B cell (primary cell): ENCODE data around the gene PIK3R4. TPM values are rescaled to one million over a fixed set of nuclear protein-coding genes. Genes with fewer than 3 reads are reported as not detected.

Experiments
- ATAC-seq: fragments of 200-7000 bp; cut with Tn5 transposase; one replicate; pipeline ENCODE4 v1.10.0; 2021; ENCODE audit warnings: low read depth, mild to moderate bottlenecking, moderate number of reproducible peaks, moderate library complexity
- CTCF ChIA-PET: fragments of 350-600 bp; sonication (Branson Sonifier 250); formaldehyde crosslinking; loops from one replicate; lab custom pipeline; 2021; ENCODE audit warnings: antibody characterized with exemption, inconsistent platforms; lab: Charles Lee
- POLR2A ChIA-PET: fragments of 350-600 bp; sonication (Branson Sonifier 250); formaldehyde crosslinking; loops from one replicate; lab custom pipeline; 2021; ENCODE audit warnings: antibody characterized with exemption; lab: Charles Lee
- DNase-seq: peaks from one replicate; pipeline ENCODE4 v3.0.0; 2013
- H2AFZ ChIP-seq: 2 replicates; pipeline ENCODE4 v1.6.1; 2012; ENCODE audit warnings: mild to moderate bottlenecking, low read depth, low read length; ENCODE audit not compliant: insufficient read depth, poor library complexity, severe bottlenecking
- H3K27ac ChIP-seq, 2 donors: 1 replicate in 1 of 2; 2 replicates in 1 of 2; pipeline ENCODE4 v1.5.1; 2012 to 2013; ENCODE audit warnings: low read length in 2 of 2, mild to moderate bottlenecking in 2 of 2, moderate library complexity in 1 of 2
- H3K27me3 ChIP-seq, 4 experiments: fragments of 200-600 bp in 1 of 4; sonication (generic) in 1 of 4; replicated peaks in 1 of 4; 1 replicate in 2 of 4; 2 replicates in 2 of 4; pipeline versions ENCODE4 v1.6.1 to v1.7.0; 2013 to 2016; ENCODE audit warnings: low read length in 3 of 4, mild to moderate bottlenecking in 2 of 4, mixed read lengths in 1 of 4, moderate library complexity in 1 of 4; ENCODE audit not compliant: insufficient read depth in 4 of 4, control insufficient read depth in 3 of 4; ENCODE audit errors: control extremely low read depth in 1 of 4
- H3K36me3 ChIP-seq, 2 experiments: replicated peaks in 1 of 2; 1 replicate in 1 of 2; 2 replicates in 1 of 2; pipeline versions ENCODE4 v1.6.1 to v1.7.1; 2013; ENCODE audit warnings: low read length in 1 of 2; ENCODE audit not compliant: insufficient read depth in 2 of 2, control insufficient read depth in 1 of 2; ENCODE audit errors: control extremely low read depth in 1 of 2, extremely low read depth in 1 of 2
- H3K4me1 ChIP-seq, 2 donors: fragments of 200-600 bp in 1 of 2; sonication (generic) in 1 of 2; 1 replicate in 1 of 2; 2 replicates in 1 of 2; pipeline versions ENCODE4 v1.5.1 to v1.6.1; 2013 to 2017; ENCODE audit warnings: low read length in 2 of 2; ENCODE audit not compliant: control insufficient read depth in 2 of 2, insufficient read depth in 2 of 2
- H3K4me2 ChIP-seq: replicated peaks from 2 replicates; pipeline ENCODE3; 2012; ENCODE audit warnings: mild to moderate bottlenecking, low read depth, low read length; ENCODE audit not compliant: poor library complexity, severe bottlenecking
- H3K4me3 ChIP-seq, 5 experiments: fragments of 200-600 bp in 1 of 5; sonication (generic) in 1 of 5; 1 replicate in 3 of 5; 2 replicates in 2 of 5; pipeline versions ENCODE4 v1.5.1 to v1.7.0; 2011 to 2016; ENCODE audit warnings: low read length in 4 of 5, mild to moderate bottlenecking in 4 of 5, low read depth in 2 of 5, control low read depth in 1 of 5, moderate library complexity in 1 of 5; ENCODE audit not compliant: insufficient read depth in 1 of 5; ENCODE audit errors: control extremely low read depth in 1 of 5, extremely low read depth in 1 of 5
- H3K79me2 ChIP-seq: fragments of 200-600 bp; sonication (generic); one replicate; pipeline ENCODE4 v1.6.0; 2016; ENCODE audit warnings: low read length; ENCODE audit not compliant: control insufficient read depth, insufficient read depth
- H3K9ac ChIP-seq: fragments of 200-600 bp; sonication (generic); 2 replicates; pipeline ENCODE4 v1.6.1; 2017; ENCODE audit warnings: mild to moderate bottlenecking, low read length, moderate library complexity
- H3K9me3 ChIP-seq, 3 donors: one replicate each; pipeline versions ENCODE4 v1.6.1 to v1.7.1; 2013; ENCODE audit warnings: low read length in 2 of 3; ENCODE audit not compliant: control insufficient read depth in 2 of 3, insufficient read depth in 1 of 3; ENCODE audit errors: control extremely low read depth in 1 of 3
- H4K20me1 ChIP-seq: 2 replicates; pipeline ENCODE4 v1.6.0; 2012; ENCODE audit warnings: mild to moderate bottlenecking, low read length; ENCODE audit not compliant: insufficient read depth, control insufficient read depth, poor library complexity, severe bottlenecking
- H3K27ac Mint-ChIP-seq: one replicate; pipeline ENCODE4 v1.8.0; 2021; ENCODE audit warnings: mixed read lengths
- H3K27me3 Mint-ChIP-seq: one replicate; pipeline ENCODE4 v1.8.0; 2021; ENCODE audit warnings: mixed read lengths
- H3K4me1 Mint-ChIP-seq: one replicate; pipeline ENCODE4 v1.8.0; 2021; ENCODE audit warnings: mixed read lengths
- H3K4me3 Mint-ChIP-seq: one replicate; pipeline ENCODE4 v1.8.0; 2021; ENCODE audit warnings: mixed read lengths
- H3K9me3 Mint-ChIP-seq: one replicate; pipeline ENCODE4 v1.8.0; 2022; ENCODE audit warnings: mixed read lengths; ENCODE audit not compliant: insufficient read depth
- EZH2 ChIP-seq: IDR thresholded peaks from 2 replicates; pipeline ENCODE4 v1.6.1; 2012; ENCODE audit warnings: borderline replicate concordance, low read depth, mild to moderate bottlenecking, moderate library complexity, low read length; ENCODE audit not compliant: insufficient read depth, poor library complexity, severe bottlenecking
- WGBS: methylation state at CpG from one replicate; pipeline ENCODE4 v1.1.5; 2013; ENCODE audit warnings: missing lambda C conversion rate; ENCODE audit not compliant: insufficient coverage; 5-methylcytosine and 5-hydroxymethylcytosine counted together
- intact Hi-C: fragments of 100-400 bp; cut with micrococcal nuclease; formaldehyde crosslinking; loops from one replicate; pipeline ENCODE4 v1.10.0; 2022
- polyA plus RNA-seq: library from polyadenylated mRNA; depleted of rRNA; stranded (reverse); fragments of >200 nt; gene quantifications from 2 replicates; pipeline ENCODE4 v1.2.3, GENCODE V29; 2012
- total RNA-seq, 2 donors: library from RNA; stranded (reverse); fragments of 120-200 nt in 1 of 2; gene quantifications; 1 replicate in 1 of 2; 2 replicates in 1 of 2; pipeline versions ENCODE4 v1.2.3 to v1.2.4, GENCODE V29; 2013 to 2022
- TF ChIP-seq, protein P1 (sequence below): fragments of 200-600 bp; IDR thresholded peaks from one replicate; pipeline ENCODE4 v1.8.0; 2022; ENCODE audit warnings: antibody characterized with exemption, mild to moderate bottlenecking

PIK3R4 gene
- total and polyA plus RNA-seq, 2 donors (not counting 1 experiment from before 2014, with no cell fraction given): 23.9 to 27.1 TPM

- H3K9ac ChIP-seq: peak overlapping the region; percentile 93
- ATAC-seq (no peak), DNase-seq (peak; percentile 10)
- Mint-ChIP-seq H3K4me3 (peak overlapping the region; percentile 92), H3K9me3 (no peaks in the 10 kb centered on the region), H3K4me1 (peaks cover 23% of the 10 kb centered on the region), H3K27ac (no peak overlapping the region), H3K27me3 (no peaks in the 10 kb centered on the region)
- no peaks in the 10 kb centered on the region for H3K27me3 ChIP-seq
- peaks cover 0 to 10% of the 10 kb centered on the region in 2 experiments for H3K36me3 ChIP-seq
- H3K27ac ChIP-seq: peak overlapping the region in 1 of 2 donors; percentile 69
- peaks cover 34% of the 10 kb centered on the region for H3K79me2 ChIP-seq
- H3K4me2 ChIP-seq: peak overlapping the region; percentile 65
- no CpG with 5 or more reads among the region's 3 CpGs for WGBS
- CTCF ChIA-PET: interaction anchor here (0.9 to 2.4 kb wide), 3 partner anchors 10 to 145 kb away, joined by 3 to 9 read pairs (median 5); partner anchors contain the start of gene ATP2C1
- H3K4me3 ChIP-seq: peak overlapping the region in 1 of 5 experiments; percentile 96
- H2AFZ ChIP-seq: peak overlapping the region; percentile 85
- H3K9me3 ChIP-seq: no peaks in the 10 kb centered on the region
- POLR2A ChIA-PET: no interaction called here
- intact Hi-C loops: loop anchor here (5.0 to 10.0 kb wide), 2 partner anchors 634 to 1669 kb away; partner anchors contain the start of gene DNAJC13
- H3K4me1 ChIP-seq: peaks cover 17 to 20% of the 10 kb centered on the region in 2 donors
- no peaks in the 10 kb centered on the region for H4K20me1 ChIP-seq
- TF ChIP-seq, protein P1, sequence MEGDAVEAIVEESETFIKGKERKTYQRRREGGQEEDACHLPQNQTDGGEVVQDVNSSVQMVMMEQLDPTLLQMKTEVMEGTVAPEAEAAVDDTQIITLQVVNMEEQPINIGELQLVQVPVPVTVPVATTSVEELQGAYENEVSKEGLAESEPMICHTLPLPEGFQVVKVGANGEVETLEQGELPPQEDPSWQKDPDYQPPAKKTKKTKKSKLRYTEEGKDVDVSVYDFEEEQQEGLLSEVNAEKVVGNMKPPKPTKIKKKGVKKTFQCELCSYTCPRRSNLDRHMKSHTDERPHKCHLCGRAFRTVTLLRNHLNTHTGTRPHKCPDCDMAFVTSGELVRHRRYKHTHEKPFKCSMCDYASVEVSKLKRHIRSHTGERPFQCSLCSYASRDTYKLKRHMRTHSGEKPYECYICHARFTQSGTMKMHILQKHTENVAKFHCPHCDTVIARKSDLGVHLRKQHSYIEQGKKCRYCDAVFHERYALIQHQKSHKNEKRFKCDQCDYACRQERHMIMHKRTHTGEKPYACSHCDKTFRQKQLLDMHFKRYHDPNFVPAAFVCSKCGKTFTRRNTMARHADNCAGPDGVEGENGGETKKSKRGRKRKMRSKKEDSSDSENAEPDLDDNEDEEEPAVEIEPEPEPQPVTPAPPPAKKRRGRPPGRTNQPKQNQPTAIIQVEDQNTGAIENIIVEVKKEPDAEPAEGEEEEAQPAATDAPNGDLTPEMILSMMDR: no peak
- TF ChIP-seq EZH2: no peak
Observed at GRCh38 chr3:130748467-130748861, 1.8 kb upstream of the PIK3R4 start.

GRCh38 chr3:130743354-130743753 is 3.3 kb downstream of the PIK3R4 start:
- no peak for DNase-seq
- Histone ChIP-seq H3K27ac (no peak overlapping the region), H3K4me1 (peaks cover 24 to 28% of the 10 kb centered on the region in 2 donors), H3K79me2 (peaks cover 78% of the 10 kb centered on the region), H4K20me1 (peaks cover 20% of the 10 kb centered on the region), H3K36me3 (peaks cover 3 to 18% of the 10 kb centered on the region in 2 experiments), H3K27me3 (no peaks in the 10 kb centered on the region), H3K9ac (no peak overlapping the region), H3K9me3 (peaks cover 0 to 2% (median 0%) of the 10 kb centered on the region in 3 donors), H3K4me2 (peak overlapping the region; percentile 6), H3K4me3 (no peak overlapping the region), H2AFZ (no peak overlapping the region)
- Mint-ChIP-seq H3K4me1 (peaks cover 55% of the 10 kb centered on the region), H3K27me3 (no peaks in the 10 kb centered on the region), H3K9me3 (no peaks in the 10 kb centered on the region), H3K4me3 (no peak overlapping the region), H3K27ac (no peak overlapping the region)
- TF ChIP-seq EZH2: no peak
- ATAC-seq: no peak
- WGBS: 100% methylated on average over 2 of the region's 2 CpGs
- ChIA-PET POLR2A (no interaction called here), CTCF (interaction anchor here (0.9 kb wide), 1 partner anchor 14 kb away, joined by 3 read pairs; no protein-coding TSS in a partner anchor)
- intact Hi-C loops: loop anchor here (10.0 kb wide), 1 partner anchor 629 kb away; no protein-coding TSS in a partner anchor
